Stimulated activated CD4-positive, alpha-beta T cell treated with anti-CD3 and anti-CD28 coated beads, TNF-alpha, amount 100 ng/mL, for 48 hours (primary cell): ENCODE results near the gene RNF126.
A peak's percentile ranks its signal among the peaks of the same experiment; 100 is the strongest.
"Not testable (repeated sequence)": the region's sequence is repeated elsewhere in the genome, so short reads cannot be mapped to it uniquely, and the experiment has no call there.

Experiments used
- DNase-seq, 3 donors: peaks; one replicate each; pipeline ENCODE4 v3.0.0-alpha.2; 2020; ENCODE audit warnings: low read depth in 3 of 3

RNF126 gene

GRCh38 chr19:613732-614567, 49.1 kb downstream of the RNF126 start:
- DNase-seq: no peak

DNA sequence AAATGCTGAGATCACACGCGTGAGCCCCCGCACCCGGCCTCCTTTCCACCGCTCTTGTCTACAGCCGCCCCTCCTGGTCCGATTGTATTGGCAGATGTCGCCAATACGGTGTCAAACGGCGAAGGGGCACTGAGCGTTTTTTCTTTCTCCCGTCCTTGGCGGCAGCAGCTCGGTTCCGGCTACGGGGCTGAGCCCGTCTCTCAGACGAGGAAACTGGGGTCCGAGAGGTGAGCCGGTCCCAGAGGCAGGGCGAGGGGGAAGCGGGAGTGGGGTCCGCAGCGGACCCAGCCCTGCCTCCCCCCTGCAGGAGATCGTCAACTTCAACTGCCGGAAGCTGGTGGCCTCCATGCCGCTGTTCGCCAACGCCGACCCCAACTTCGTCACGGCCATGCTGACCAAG, 50.1 kb downstream of the RNF126 start:
- no peak for DNase-seq

GRCh38 chr19:611481-611868, 51.5 kb downstream of the RNF126 start:
- peak; percentile 56 to 78 (median 65) for DNase-seq

DNA sequence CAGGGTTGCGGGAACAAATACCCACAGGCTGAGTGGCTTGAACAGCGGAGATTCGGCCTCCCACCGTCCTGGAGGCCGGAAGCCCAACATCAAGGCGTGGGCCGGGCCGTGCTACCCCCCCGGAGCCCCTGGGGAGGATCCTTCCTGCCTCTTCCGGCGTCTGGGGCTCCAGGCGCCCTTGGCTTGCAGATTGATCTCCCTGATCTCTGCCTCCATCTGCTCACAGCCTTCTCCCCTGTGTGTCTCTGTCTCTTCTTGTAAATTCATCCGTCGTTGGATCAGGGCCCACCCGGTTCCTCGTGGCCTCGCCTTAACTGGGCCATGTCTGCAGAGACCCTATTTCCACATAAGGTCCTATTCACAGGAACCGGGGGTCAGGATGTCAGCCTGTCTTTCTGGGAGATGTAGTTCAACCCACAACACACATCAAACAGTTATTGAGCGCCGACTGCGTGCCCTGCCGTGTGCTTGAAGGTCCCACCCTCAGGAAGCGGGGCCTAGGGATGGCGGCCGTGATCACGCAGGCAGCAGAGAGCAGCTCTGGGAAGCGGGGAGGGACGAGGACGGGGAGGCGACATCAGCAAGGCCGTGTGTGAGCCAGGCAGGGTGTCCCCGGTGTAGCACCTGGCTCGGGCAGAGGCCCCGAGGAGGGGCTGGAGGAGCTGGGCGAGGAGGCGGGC, 52.1 kb downstream of the RNF126 start:
- peak in 1 of 3 donors; percentile 50 for DNase-seq

DNA sequence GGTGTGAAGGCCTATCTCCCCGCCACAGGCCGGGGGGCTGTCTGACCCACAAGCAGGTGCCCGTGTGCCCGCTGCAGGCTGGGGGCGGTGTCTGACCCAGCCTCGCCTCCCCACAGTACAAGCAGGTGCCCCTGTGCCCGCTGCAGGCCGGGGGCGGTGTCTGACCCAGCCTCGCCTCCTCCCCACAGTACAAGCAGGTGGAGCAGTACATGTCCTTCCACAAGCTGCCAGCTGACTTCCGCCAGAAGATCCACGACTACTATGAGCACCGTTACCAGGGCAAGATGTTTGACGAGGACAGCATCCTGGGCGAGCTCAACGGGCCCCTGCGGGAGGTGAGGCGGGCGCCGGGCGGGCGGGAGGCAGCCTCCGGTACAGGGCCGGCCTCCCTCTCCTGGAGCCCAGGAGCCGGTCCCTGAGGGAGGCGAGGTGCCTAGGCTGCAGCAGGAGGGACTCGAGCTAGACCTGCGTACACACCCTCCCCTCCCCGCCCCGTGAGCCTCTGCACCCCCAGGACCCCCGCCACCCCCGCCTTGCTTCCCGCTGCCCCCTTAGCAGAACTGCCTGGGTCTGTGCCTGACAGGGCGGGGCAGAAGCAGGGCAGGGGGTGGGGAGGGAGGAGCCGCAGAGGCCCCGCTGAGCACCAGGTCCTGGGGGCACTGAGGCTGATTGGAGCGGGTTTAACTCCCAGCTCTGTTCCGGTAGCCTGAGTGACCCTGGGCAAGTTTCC, 52.8 kb downstream of the RNF126 start:
- DNase-seq: no peak

DNA sequence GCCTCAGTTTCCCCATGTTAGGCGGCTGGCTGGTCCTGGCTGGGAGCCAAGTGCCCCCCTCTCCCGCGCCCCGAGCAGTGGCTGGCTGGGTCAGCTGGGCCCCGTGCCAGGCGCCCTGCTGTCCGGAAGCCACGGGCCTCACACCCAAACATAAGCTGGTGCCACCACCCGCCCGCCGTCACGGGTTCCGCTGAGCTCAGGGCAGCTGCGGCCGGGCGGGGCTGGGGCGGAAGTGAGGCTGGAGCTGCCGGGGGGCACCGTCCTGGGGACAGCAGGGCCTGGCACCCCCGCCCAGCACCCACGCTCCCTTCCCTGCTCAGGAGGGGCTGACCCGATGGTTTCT, 54.0 kb downstream of the RNF126 start:
- no peak for DNase-seq

GRCh38 chr19:608155-609003, 54.6 kb downstream of the RNF126 start:
- DNase-seq: no peak

GRCh38 chr19:607301-608154, 55.5 kb downstream of the RNF126 start:
- DNase-seq: no peak

- peak in 1 of 3 donors; percentile 52 for DNase-seq
Observed at GRCh38 chr19:605061-605971, 57.7 kb downstream of the RNF126 start.

GRCh38 chr19:604355-604754, 58.7 kb downstream of the RNF126 start:
- DNase-seq: peak in 2 of 3 donors; percentile 60 to 67

- not testable (repeated sequence) for DNase-seq
Observed at GRCh38 chr19:603779-604178, 59.2 kb downstream of the RNF126 start.

GRCh38 chr19:603302-603639, 59.7 kb downstream of the RNF126 start:
- not testable (repeated sequence) for DNase-seq

DNA sequence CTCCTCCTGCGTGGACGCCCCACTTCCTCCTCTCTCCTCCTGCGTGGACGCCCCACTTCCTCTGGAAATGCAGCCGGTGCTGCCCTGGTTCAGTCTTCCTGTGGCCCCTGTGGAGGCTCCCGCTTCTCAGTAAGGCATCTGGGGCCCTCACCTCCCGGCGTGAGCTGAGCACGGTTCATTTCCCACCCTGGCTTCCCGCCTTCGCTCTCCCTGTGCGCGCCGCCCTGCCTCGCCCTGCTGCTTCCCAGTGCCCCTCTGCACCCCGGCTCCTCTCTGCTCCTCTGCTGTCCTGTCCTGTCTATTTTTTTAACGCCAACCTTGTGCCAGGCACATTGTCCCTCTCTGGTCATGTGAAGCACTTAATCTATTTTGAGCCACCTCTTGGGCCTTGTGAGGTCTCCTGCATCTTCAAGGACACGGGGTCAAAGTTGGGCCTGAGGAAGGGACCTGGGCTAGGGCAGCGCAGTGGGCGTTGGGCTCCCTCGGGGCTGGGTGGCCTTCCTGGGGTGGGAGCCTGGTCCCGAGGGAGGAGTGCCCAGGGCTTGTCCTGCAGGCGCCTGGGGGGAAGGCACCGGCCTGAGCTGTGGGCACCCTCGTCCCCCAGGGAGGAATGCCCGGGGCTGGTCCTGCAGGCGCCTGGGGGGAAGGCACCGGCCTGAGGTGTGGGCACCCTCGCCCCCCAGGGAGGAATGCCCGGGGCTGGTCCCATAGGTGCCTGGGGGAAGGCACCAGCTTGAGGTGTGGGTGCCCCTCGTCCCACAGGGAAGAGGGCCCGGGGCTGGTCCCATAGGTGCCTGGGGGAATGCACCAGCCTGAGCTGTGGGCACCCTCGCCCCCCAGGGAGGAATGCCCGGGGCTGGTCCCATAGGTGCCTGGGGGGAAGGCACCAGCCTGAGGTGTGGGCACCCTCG, 60.4 kb downstream of the RNF126 start:
- no peak for DNase-seq

DNA sequence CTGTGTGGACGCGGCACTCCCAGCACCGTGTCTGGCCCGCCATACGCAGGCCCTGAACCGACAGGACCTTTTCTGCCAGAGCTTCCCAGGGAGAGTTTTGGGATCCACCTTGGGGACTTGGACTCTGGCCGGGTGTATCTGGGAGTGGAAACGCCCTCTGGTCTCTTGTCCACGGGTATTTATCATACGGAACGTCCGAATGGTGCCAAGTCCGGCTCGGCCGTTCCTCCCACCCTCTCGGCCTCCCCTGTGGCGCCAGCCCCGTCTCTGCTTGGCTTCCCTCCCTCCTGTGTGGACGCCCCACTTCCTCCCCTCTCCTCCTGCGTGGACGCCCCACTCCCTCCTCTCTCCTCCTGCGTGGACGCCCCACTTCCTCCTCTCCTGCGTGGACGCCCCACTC, 61.2 kb downstream of the RNF126 start:
- DNase-seq: no peak

GRCh38 chr19:601310-601709, 61.7 kb downstream of the RNF126 start:
- DNase-seq: no peak
